ENCODE data around the gene CFAP53.
"Not testable (repeated sequence)": the region's sequence is repeated elsewhere in the genome, so short reads cannot be mapped to it uniquely, and the experiment has no call there.

Gene CFAP53

DNA sequence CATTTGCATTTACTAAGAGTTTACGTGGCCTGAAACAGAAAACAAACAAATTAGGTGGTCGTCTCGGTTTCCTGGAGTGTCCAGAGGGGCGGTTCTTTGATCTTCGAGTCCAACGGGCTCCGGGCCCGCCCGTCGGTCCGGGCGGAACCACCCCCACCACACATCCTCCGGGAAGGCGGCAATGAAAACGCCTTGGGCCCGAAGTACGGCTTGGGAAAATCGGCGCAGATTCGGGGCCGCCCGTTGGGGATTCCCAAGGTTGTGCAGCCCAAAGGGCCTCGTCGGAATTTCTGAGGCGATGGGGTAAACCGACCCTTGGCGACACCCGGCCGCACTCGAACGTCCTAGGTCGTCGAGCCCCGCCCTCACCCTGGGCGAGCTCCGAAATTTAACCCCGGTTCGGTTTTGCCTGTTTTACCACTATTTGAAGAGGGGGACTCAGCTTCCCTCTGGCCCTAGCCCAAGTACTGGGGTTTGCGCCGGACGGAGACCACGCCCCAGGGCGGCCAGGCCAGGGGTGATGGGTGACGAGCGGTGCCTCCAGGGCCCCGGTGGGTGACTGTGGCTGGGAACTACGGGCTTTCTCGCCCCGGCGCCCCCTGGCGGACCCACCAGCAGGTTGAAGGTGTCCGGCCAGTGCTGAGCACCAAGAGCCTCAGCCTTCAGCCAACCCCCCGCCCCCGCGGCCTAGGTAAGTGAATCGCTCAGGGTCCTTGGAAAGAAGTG is 1.9 kb upstream of the CFAP53 start:
- peak overlapping the region; percentile 56 for H3K4me3 ChIP-seq (ENCODE audit: low read depth, low read length)
- peak; percentile 92 for TF ChIP-seq CTCF (IDR thresholded peaks at IDR 0.05; ENCODE audit: borderline replicate concordance, insufficient read depth, low read depth, low read length)

GRCh38 chr18:50262977-50263376 is 3.3 kb downstream of the CFAP53 start:
- TF ChIP-seq CTCF (IDR thresholded peaks at IDR 0.05; ENCODE audit: borderline replicate concordance, insufficient read depth, low read depth, low read length), result no peak
- H3K4me3 ChIP-seq (ENCODE audit: low read depth, low read length), result no peak overlapping the region

DNA sequence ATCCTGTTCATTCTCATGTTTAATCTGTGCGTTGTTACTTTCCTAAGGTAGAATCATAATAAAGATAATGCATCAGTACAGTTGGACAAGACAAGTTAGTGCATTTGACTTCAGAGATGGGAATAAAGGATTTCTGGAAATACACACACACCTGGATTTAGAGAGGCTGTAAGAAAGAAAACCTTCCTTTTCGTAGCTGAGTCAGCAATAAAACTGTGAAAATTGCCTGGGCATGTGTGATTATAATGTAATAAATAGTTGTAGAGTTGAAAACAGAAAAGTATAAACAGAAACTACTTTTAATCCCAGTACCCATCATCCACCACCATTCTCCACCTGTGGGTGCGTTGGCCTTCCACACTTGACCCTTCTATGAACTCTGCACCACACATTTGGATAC is 15.4 kb downstream of the CFAP53 start:
- H3K4me3 ChIP-seq (ENCODE audit: low read depth, low read length), result no peak overlapping the region
- no peak for TF ChIP-seq CTCF (IDR thresholded peaks at IDR 0.05; ENCODE audit: borderline replicate concordance, insufficient read depth, low read depth, low read length)

DNA sequence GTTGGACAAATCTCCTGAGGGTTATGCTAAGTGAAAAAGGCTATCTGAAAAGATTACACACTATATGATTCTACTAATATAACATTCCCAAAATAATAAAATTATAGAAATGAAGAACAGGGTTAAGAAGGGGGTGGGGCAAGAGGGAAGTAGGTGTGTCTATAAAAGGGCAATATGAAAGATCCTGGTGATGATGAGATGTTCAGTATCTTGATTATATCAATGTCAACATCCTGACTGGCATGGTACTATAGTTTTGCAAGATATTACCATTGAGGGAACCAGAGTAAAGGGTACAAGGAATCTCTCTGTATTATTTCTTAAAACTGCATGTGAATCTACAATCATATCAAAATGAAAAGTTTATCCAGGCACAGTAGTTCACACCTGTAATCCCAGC is 16.7 kb downstream of the CFAP53 start:
- H3K4me3 ChIP-seq (ENCODE audit: low read depth, low read length), result no peak overlapping the region
- no peak for TF ChIP-seq CTCF (IDR thresholded peaks at IDR 0.05; ENCODE audit: borderline replicate concordance, insufficient read depth, low read depth, low read length)

GRCh38 chr18:50247561-50247960 is 18.7 kb downstream of the CFAP53 start:
- TF ChIP-seq CTCF (IDR thresholded peaks at IDR 0.05; ENCODE audit: borderline replicate concordance, insufficient read depth, low read depth, low read length), result no peak
- no peak overlapping the region for H3K4me3 ChIP-seq (ENCODE audit: low read depth, low read length)

- H3K4me3 ChIP-seq (ENCODE audit: low read depth, low read length), result not testable (repeated sequence)
These were observed 24.5 kb downstream of the CFAP53 start for GRCh38 chr18:50241768-50242167.

DNA sequence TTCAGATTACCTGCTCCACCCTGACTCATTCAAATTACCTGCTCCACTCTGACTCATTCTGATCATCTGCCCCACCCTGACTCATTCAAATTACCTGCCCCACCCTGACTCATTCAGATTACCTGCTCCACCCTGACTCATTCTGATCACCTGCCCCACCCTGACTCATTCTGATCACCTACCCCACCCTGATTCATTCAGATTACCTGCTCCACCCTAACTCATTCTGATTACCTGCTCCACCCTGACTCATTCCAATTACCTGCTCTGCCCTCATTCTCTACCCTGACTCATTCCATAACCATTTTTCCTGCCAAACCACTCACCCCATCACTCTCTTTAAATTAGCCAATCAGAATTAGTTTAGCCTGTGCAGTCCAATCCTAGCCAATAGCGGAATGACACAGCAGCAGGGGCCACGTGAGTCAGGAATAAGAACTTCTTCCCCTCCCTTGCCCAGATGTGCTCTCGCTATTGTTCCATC is 26.2 kb downstream of the CFAP53 start:
- H3K4me3 ChIP-seq (ENCODE audit: low read depth, low read length), result no peak overlapping the region
- TF ChIP-seq CTCF (IDR thresholded peaks at IDR 0.05; ENCODE audit: borderline replicate concordance, insufficient read depth, low read depth, low read length), result no peak
